Sigmoid colon (tissue), 7 donors: ENCODE data around the gene C12orf75. TPM values are rescaled to one million over a fixed set of nuclear protein-coding genes. Genes with fewer than 3 reads are reported as not detected.
"Not testable (repeated sequence)": the region's sequence is repeated elsewhere in the genome, so short reads cannot be mapped to it uniquely, and the experiment has no call there.

ENCODE experiments used
- DNase-seq: peaks from one replicate; pipeline ENCODE4 v3.0.0-alpha.2; 2019
- H3K27ac ChIP-seq, 4 donors: fragments of 200-600 bp; sonication (generic); one replicate each; pipeline ENCODE4 v1.5.1; 2016 to 2019; ENCODE audit warnings: mild to moderate bottlenecking in 1 of 4
- H3K27me3 ChIP-seq, 3 donors: fragments of 200-600 bp; sonication (generic); one replicate each; pipeline ENCODE4 v1.5.1; 2019; ENCODE audit warnings: mild to moderate bottlenecking in 1 of 3
- H3K36me3 ChIP-seq, 4 donors: fragments of 200-600 bp; sonication (generic); one replicate each; pipeline ENCODE4 v1.5.1; 2016 to 2019
- H3K4me1 ChIP-seq, 4 donors: fragments of 200-600 bp; sonication (generic); one replicate each; pipeline ENCODE4 v1.5.1; 2017 to 2019
- H3K4me3 ChIP-seq, 4 donors: fragments of 200-600 bp; sonication (generic); one replicate each; pipeline ENCODE4 v1.5.1; 2017 to 2019; ENCODE audit warnings: mild to moderate bottlenecking in 2 of 4, moderate library complexity in 1 of 4
- H3K9me3 ChIP-seq, 4 donors: fragments of 200-600 bp in 3 of 4; sonication (generic) in 3 of 4; one replicate each; pipeline versions ENCODE4 v1.5.1 to v1.6.1; 2013 to 2019
- EP300 ChIP-seq, 4 donors: sonication (generic); formaldehyde crosslinking; IDR thresholded peaks; one replicate each; pipeline ENCODE4 v1.6.1; 2017; ENCODE audit warnings: antibody characterized with exemption in 4 of 4
- POLR2A ChIP-seq, 2 donors: fragments of 450-650 bp; IDR thresholded peaks; one replicate each; pipeline ENCODE4 v1.6.1; 2016; ENCODE audit warnings: antibody characterized with exemption in 2 of 2, mild to moderate bottlenecking in 2 of 2, moderate library complexity in 2 of 2
- POLR2AphosphoS5 ChIP-seq, 4 donors: sonication (generic); formaldehyde crosslinking; IDR thresholded peaks; one replicate each; pipeline ENCODE4 v1.6.1; 2017; ENCODE audit warnings: antibody characterized with exemption in 4 of 4
- WGBS, 2 donors: extraction: QIAGEN DNeasy Blood & Tissue Kit; methylation state at CpG; one replicate each; pipeline ENCODE4 v1.1.7; 2013; 5-methylcytosine and 5-hydroxymethylcytosine counted together
- intact Hi-C: fragments of 100-400 bp; cut with DNase I; formaldehyde crosslinking; loops from one replicate; pipeline ENCODE4 v1.15.1; 2023
- polyA plus RNA-seq, 3 donors: library from polyadenylated mRNA; stranded (reverse); fragments of 200-250 nt; gene quantifications; one replicate each; pipeline ENCODE4 v1.2.3, GENCODE V29; 2013
- total RNA-seq, 4 donors: library from RNA; depleted of rRNA; stranded (reverse); fragments of >200 nt; gene quantifications; one replicate each; pipeline ENCODE4 v1.1.0, GENCODE V29; 2016
- TF ChIP-seq, protein P1 (sequence below), 4 experiments: fragments of 450-650 bp in 3 of 4; fragments of 200-600 bp in 1 of 4; IDR thresholded peaks; one replicate each; pipeline ENCODE4 v1.5.1; 2016 to 2019; ENCODE audit warnings: antibody characterized with exemption in 4 of 4, mild to moderate bottlenecking in 3 of 4, moderate library complexity in 2 of 4
- donor health status: healthy with polysubstance abuse.
- donor health status: Bipolar disorder and iron deficiency.
- donor health status: healthy.

C12orf75 gene
- total and polyA plus RNA-seq, 7 donors: 1.6 to 310 (median 4.4) TPM

GRCh38 chr12:105300883-105301282 lies 29.6 kb upstream of the C12orf75 start:
- Histone ChIP-seq H3K27me3 (no peaks in the 10 kb centered on the region), H3K27ac (no peak overlapping the region), H3K4me1 (no peaks in the 10 kb centered on the region), H3K4me3 (no peak overlapping the region), H3K9me3 (peaks cover 0 to 4% (median 0%) of the 10 kb centered on the region in 4 donors), H3K36me3 (no peaks in the 10 kb centered on the region)
- intact Hi-C loops: no loop called here
- DNase-seq: no peak
- TF ChIP-seq POLR2A (IDR thresholded peaks at IDR 0.05): no peak
- no peak for TF ChIP-seq POLR2AphosphoS5 (IDR thresholded peaks at IDR 0.05)
- TF ChIP-seq, protein P1, sequence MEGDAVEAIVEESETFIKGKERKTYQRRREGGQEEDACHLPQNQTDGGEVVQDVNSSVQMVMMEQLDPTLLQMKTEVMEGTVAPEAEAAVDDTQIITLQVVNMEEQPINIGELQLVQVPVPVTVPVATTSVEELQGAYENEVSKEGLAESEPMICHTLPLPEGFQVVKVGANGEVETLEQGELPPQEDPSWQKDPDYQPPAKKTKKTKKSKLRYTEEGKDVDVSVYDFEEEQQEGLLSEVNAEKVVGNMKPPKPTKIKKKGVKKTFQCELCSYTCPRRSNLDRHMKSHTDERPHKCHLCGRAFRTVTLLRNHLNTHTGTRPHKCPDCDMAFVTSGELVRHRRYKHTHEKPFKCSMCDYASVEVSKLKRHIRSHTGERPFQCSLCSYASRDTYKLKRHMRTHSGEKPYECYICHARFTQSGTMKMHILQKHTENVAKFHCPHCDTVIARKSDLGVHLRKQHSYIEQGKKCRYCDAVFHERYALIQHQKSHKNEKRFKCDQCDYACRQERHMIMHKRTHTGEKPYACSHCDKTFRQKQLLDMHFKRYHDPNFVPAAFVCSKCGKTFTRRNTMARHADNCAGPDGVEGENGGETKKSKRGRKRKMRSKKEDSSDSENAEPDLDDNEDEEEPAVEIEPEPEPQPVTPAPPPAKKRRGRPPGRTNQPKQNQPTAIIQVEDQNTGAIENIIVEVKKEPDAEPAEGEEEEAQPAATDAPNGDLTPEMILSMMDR (IDR thresholded peaks at IDR 0.05): no peak
- no peak for TF ChIP-seq EP300 (IDR thresholded peaks at IDR 0.05)
- whole genome bisulfite sequencing, 2 donors: 90 to 93% methylated on average over 6 of the region's 6 CpGs

DNA sequence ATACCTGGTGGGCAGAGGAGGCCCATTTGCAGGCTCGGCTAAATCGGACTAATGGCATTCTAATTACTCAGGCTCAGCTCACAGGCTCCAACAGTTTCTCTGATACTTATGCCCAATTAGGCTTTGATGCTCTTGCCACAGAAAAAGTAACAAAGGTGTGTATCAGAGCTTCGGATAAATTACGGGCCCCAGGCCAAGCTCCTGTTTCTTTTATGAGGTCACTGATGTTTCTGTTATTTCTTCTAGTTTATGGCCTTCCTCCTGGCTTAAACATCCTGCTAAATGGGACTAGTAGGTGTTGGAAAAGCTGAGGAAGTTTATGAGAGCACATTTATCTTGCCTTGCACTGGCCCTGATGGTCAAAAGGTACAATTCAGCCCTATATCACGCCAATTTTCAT lies 28.8 kb upstream of the C12orf75 start:
- no peak for TF ChIP-seq POLR2A (IDR thresholded peaks at IDR 0.05)
- TF ChIP-seq EP300 (IDR thresholded peaks at IDR 0.05): no peak
- TF ChIP-seq, protein P1 (IDR thresholded peaks at IDR 0.05): no peak
- TF ChIP-seq POLR2AphosphoS5 (IDR thresholded peaks at IDR 0.05): no peak
- intact Hi-C loops: no loop called here
- H3K36me3 ChIP-seq: no peaks in the 10 kb centered on the region
- H3K4me3 ChIP-seq: no peak overlapping the region
- peaks cover 0 to 4% (median 0%) of the 10 kb centered on the region in 4 donors for H3K9me3 ChIP-seq
- H3K4me1 ChIP-seq: no peaks in the 10 kb centered on the region
- no peak overlapping the region for H3K27ac ChIP-seq
- 19 to 58% methylated on average over 5 of the region's 5 CpGs for WGBS, 2 donors
- H3K27me3 ChIP-seq: no peaks in the 10 kb centered on the region
- DNase-seq: no peak

GRCh38 chr12:105302986-105303385 lies 27.5 kb upstream of the C12orf75 start:
- H3K9me3 ChIP-seq, H3K27me3 ChIP-seq, H3K4me1 ChIP-seq, intact Hi-C loops, DNase-seq, H3K4me3 ChIP-seq, H3K27ac ChIP-seq, H3K36me3 ChIP-seq: not testable (repeated sequence)
- WGBS, 2 donors: 92 to 94% methylated on average over 7 of the region's 7 CpGs

- DNase-seq, H3K4me3 ChIP-seq, H3K27me3 ChIP-seq, H3K36me3 ChIP-seq, H3K27ac ChIP-seq, intact Hi-C loops, H3K9me3 ChIP-seq, H3K4me1 ChIP-seq: not testable (repeated sequence)
- WGBS, 2 donors: 92 to 95% methylated on average over 2 of the region's 2 CpGs
These were observed 25.9 kb upstream of the C12orf75 start for GRCh38 chr12:105304626-105305025.

- H3K9me3 ChIP-seq, H3K27me3 ChIP-seq, DNase-seq, H3K27ac ChIP-seq, H3K36me3 ChIP-seq, intact Hi-C loops, H3K4me1 ChIP-seq, H3K4me3 ChIP-seq: not testable (repeated sequence)
- 73 to 88% methylated on average over 6 of the region's 6 CpGs for WGBS, 2 donors
These were observed 22.7 kb upstream of the C12orf75 start for GRCh38 chr12:105307601-105308314.

- intact Hi-C loops: not testable (repeated sequence)
These were observed 21.7 kb upstream of the C12orf75 start for GRCh38 chr12:105308839-105309238.

GRCh38 chr12:105309384-105309783 lies 21.1 kb upstream of the C12orf75 start:
- WGBS, 2 donors: 74 to 82% methylated on average over 3 of the region's 3 CpGs
- DNase-seq, H3K27ac ChIP-seq, H3K27me3 ChIP-seq, H3K9me3 ChIP-seq, intact Hi-C loops, H3K36me3 ChIP-seq, H3K4me3 ChIP-seq, H3K4me1 ChIP-seq: not testable (repeated sequence)

More at GRCh38 chr12:105308839-105309238, 21.7 kb upstream of the C12orf75 start:
- WGBS, 2 donors: 94 to 99% methylated on average over 4 of the region's 4 CpGs
- DNase-seq, H3K4me1 ChIP-seq, H3K27ac ChIP-seq, H3K9me3 ChIP-seq, H3K4me3 ChIP-seq, H3K36me3 ChIP-seq, H3K27me3 ChIP-seq: not testable (repeated sequence)

DNA sequence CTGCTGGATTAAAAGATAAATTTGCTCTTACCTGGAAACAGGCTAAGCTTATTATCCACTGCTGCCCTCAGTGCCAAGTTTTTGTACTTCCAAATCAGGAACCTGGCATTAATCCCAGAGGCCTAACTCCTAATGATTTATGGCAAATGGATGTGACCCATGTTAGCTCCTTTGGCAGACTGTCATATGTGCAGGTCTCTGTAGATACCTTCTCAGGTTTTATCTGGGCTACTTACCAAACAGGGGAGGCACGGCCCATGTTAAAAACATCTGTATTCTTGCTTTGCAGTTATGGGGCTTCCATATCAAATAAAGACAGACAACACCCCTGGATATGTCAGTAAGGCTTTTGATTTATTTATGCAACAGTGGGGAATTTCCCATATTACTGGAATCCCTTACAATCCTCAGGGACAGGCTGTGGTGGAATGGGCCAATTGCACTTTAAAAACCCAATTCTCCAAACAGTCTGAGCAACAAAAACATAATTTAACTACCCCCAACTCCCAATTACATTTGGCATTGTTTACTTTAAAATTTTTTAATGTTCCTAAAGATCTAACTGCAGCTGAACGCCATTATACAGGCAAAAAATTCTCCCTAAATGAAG lies 19.9 kb upstream of the C12orf75 start:
- H3K27ac ChIP-seq, H3K4me1 ChIP-seq, H3K36me3 ChIP-seq, H3K27me3 ChIP-seq, H3K9me3 ChIP-seq, intact Hi-C loops, H3K4me3 ChIP-seq, DNase-seq: not testable (repeated sequence)
- 86 to 88% methylated on average over 2 of the region's 2 CpGs for WGBS, 2 donors

DNA sequence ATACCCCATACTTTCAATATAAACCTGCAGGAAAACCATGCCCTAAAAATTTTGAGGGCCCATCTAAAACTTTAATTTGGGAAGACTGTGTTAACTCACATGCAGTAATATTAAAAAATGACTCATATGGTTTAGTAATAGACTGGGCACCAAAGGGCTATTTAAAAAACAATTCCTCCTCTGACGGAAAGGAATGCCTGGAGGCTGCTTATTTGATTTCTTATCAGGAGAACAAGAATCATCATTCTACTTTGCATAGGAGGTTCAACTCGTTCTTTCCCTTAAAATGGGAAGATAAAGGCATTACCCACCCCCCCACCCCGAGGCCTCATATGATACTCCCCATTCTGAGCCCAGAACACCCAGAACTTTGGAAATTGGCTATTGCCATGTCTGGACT lies 18.6 kb upstream of the C12orf75 start:
- H3K9me3 ChIP-seq, intact Hi-C loops, H3K27me3 ChIP-seq, DNase-seq, H3K36me3 ChIP-seq, H3K4me3 ChIP-seq, H3K4me1 ChIP-seq, H3K27ac ChIP-seq: not testable (repeated sequence)
- WGBS, 2 donors: 84 to 87% methylated on average over 3 of the region's 3 CpGs

DNA sequence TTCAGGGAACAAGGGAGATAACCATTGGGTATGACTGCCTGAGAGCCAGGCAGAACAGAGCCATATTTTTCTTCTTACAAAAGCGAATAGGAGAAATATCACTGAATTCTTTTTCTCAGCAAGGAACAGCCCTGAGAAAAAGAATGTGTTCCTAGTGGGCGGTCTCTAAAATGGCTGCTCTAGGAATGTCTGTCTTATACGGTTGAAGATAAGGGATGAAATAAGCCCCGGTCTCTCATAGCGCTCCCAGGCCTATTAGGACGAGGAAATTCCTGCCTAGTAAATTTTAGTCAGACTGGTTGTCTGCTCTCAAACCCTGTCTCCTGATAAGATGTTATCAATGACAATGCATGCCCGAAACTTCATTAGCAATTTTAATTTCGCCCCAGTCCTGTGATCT lies 16.7 kb upstream of the C12orf75 start:
- H3K4me1 ChIP-seq, H3K36me3 ChIP-seq, intact Hi-C loops, H3K4me3 ChIP-seq, H3K27me3 ChIP-seq, DNase-seq, H3K9me3 ChIP-seq, H3K27ac ChIP-seq: not testable (repeated sequence)
- WGBS, 2 donors: 94 to 96% methylated on average over 8 of the region's 8 CpGs
